Mesenchymal stem cell (in vitro differentiated cells and primary cell): ENCODE data around the gene TESK2.

Experiments used
- DNase-seq: peaks from one replicate; pipeline ENCODE4 v3.0.0-alpha.2; 2013
- H2AFZ ChIP-seq: one replicate; pipeline ENCODE4 v1.6.1; 2013; ENCODE audit warnings: low read depth, mild to moderate bottlenecking, control low read depth, inconsistent platforms, low read length, moderate library complexity
- H2AK5ac ChIP-seq: 2 replicates; pipeline ENCODE4 v1.6.1; 2013; ENCODE audit warnings: low read length, moderate library complexity, mild to moderate bottlenecking, inconsistent platforms; ENCODE audit not compliant: severe bottlenecking
- H2BK120ac ChIP-seq: one replicate; pipeline ENCODE4 v1.6.1; 2013; ENCODE audit warnings: low read depth, mild to moderate bottlenecking, inconsistent platforms, low read length, moderate library complexity
- H2BK12ac ChIP-seq, 2 experiments: one replicate each; pipeline ENCODE4 v1.6.1; 2013; ENCODE audit warnings: inconsistent platforms in 2 of 2, low read length in 2 of 2, mild to moderate bottlenecking in 2 of 2, moderate library complexity in 2 of 2, control low read depth in 1 of 2
- H2BK15ac ChIP-seq: one replicate; pipeline ENCODE4 v1.6.1; 2013; ENCODE audit warnings: mild to moderate bottlenecking, low read depth, inconsistent platforms; ENCODE audit not compliant: poor library complexity, severe bottlenecking
- H2BK5ac ChIP-seq: 2 replicates; pipeline ENCODE4 v1.6.1; 2013; ENCODE audit warnings: low read depth, mild to moderate bottlenecking, low read length, control low read depth, inconsistent platforms; ENCODE audit not compliant: poor library complexity, severe bottlenecking
- H3K14ac ChIP-seq, 2 experiments: one replicate each; pipeline ENCODE4 v1.6.1; 2013; ENCODE audit warnings: inconsistent platforms in 2 of 2, low read length in 2 of 2, control low read depth in 1 of 2, mild to moderate bottlenecking in 1 of 2, moderate library complexity in 1 of 2
- H3K18ac ChIP-seq, 2 experiments: one replicate each; pipeline ENCODE4 v1.6.1; 2013; ENCODE audit warnings: inconsistent platforms in 2 of 2, low read length in 2 of 2, control low read depth in 1 of 2, low read depth in 1 of 2, mild to moderate bottlenecking in 1 of 2
- H3K23ac ChIP-seq, 2 experiments: one replicate each; pipeline ENCODE4 v1.6.1; 2013; ENCODE audit warnings: inconsistent platforms in 2 of 2, low read length in 2 of 2, mild to moderate bottlenecking in 2 of 2, moderate library complexity in 2 of 2, control low read depth in 1 of 2
- H3K27ac ChIP-seq: 2 replicates; pipeline ENCODE4 v1.5.1; 2013; ENCODE audit warnings: mild to moderate bottlenecking, moderate library complexity, low read length, control low read depth, inconsistent platforms; ENCODE audit not compliant: poor library complexity, severe bottlenecking
- H3K27me3 ChIP-seq, 2 experiments: 2 replicates each; pipeline versions ENCODE4 v1.6.1 to v1.7.0; 2013; ENCODE audit warnings: low read length in 2 of 2, mild to moderate bottlenecking in 2 of 2, moderate library complexity in 2 of 2, control low read depth in 1 of 2, inconsistent platforms in 1 of 2; ENCODE audit not compliant: control insufficient read depth in 1 of 2, insufficient read depth in 1 of 2
- H3K36me3 ChIP-seq, 2 experiments: 2 replicates each; pipeline versions ENCODE4 v1.6.1 to v1.7.0; 2013; ENCODE audit warnings: low read length in 2 of 2, control low read depth in 1 of 2, inconsistent platforms in 1 of 2, low read depth in 1 of 2, mild to moderate bottlenecking in 1 of 2; ENCODE audit not compliant: insufficient read depth in 2 of 2, control insufficient read depth in 1 of 2
- H3K4ac ChIP-seq, 2 experiments: one replicate each; pipeline ENCODE4 v1.6.1; 2013; ENCODE audit warnings: inconsistent platforms in 2 of 2, low read length in 2 of 2, mild to moderate bottlenecking in 2 of 2, moderate library complexity in 2 of 2, control low read depth in 1 of 2, low read depth in 1 of 2
- H3K4me1 ChIP-seq: 2 replicates; pipeline ENCODE4 v1.6.1; 2013; ENCODE audit warnings: low read depth, low read length, control low read depth; ENCODE audit not compliant: control insufficient read depth, insufficient read depth
- H3K4me2 ChIP-seq: 2 replicates; pipeline ENCODE4 v1.6.1; 2013; ENCODE audit warnings: low read length, mild to moderate bottlenecking, inconsistent platforms; ENCODE audit not compliant: poor library complexity, severe bottlenecking
- H3K4me3 ChIP-seq, 2 experiments: 2 replicates each; pipeline versions ENCODE4 v1.5.1 to v1.7.0; 2013; ENCODE audit warnings: low read length in 2 of 2, mild to moderate bottlenecking in 2 of 2, control low read depth in 1 of 2, low read depth in 1 of 2; ENCODE audit not compliant: insufficient read depth in 1 of 2
- H3K79me1 ChIP-seq: replicated peaks from 2 replicates; pipeline ENCODE4 v1.6.1; 2013; ENCODE audit warnings: mild to moderate bottlenecking, control low read depth, low read length, inconsistent platforms; ENCODE audit not compliant: poor library complexity, severe bottlenecking
- H3K9ac ChIP-seq: 2 replicates; pipeline ENCODE4 v1.7.0; 2013; ENCODE audit warnings: mild to moderate bottlenecking, low read length, moderate library complexity
- H3K9me3 ChIP-seq: 2 replicates; pipeline ENCODE4 v1.7.0; 2013; ENCODE audit warnings: mild to moderate bottlenecking, low read length; ENCODE audit not compliant: control insufficient read depth
- H4K8ac ChIP-seq: one replicate; pipeline ENCODE4 v1.6.1; 2013; ENCODE audit warnings: inconsistent platforms, mild to moderate bottlenecking, low read length, moderate library complexity
- H4K91ac ChIP-seq: one replicate; pipeline ENCODE4 v1.6.1; 2013; ENCODE audit warnings: mild to moderate bottlenecking, low read length, inconsistent platforms
- WGBS: methylation state at CpG from one replicate; pipeline ENCODE4 v1.1.7; 2013; ENCODE audit warnings: mixed read lengths; 5-methylcytosine and 5-hydroxymethylcytosine counted together

Gene TESK2

DNA sequence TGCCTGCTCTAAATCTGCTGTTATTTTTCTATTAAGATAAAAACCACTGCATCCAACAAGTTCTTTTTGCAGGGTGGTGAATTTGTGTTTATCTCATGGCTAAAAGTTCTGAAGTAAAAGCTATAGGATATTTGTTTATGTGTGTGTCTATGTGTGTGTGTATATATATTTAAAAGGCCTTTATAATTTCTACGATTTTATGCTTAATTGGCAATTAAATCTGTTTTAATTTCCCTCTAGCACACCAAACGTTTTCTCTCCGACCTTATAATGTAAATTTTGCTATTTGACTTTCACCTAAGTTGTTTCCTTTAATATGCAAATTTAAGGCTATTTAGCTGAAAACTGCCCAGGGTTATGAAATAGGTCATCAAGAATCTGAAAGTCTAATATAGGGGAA lies 184.1 kb downstream of the TESK2 start:
- no peak overlapping the region for H3K18ac ChIP-seq
- H2BK12ac ChIP-seq = no peak overlapping the region
- no peaks in the 10 kb centered on the region for H3K36me3 ChIP-seq
- no peak overlapping the region for H2AFZ ChIP-seq
- no peak overlapping the region for H3K4me2 ChIP-seq
- no CpG with 5 or more reads among the region's 3 CpGs for WGBS
- H4K91ac ChIP-seq = no peak overlapping the region
- H2AK5ac ChIP-seq = no peak overlapping the region
- no peak overlapping the region for H3K27ac ChIP-seq
- no peak overlapping the region for H2BK5ac ChIP-seq
- H3K9me3 ChIP-seq = no peaks in the 10 kb centered on the region
- H3K23ac ChIP-seq = no peak overlapping the region
- no peak overlapping the region for H3K4me3 ChIP-seq
- peaks cover 1% of the 10 kb centered on the region for H3K79me1 ChIP-seq
- no peak overlapping the region for H4K8ac ChIP-seq
- DNase-seq = no peak
- H3K27me3 ChIP-seq = no peaks in the 10 kb centered on the region
- H3K14ac ChIP-seq = no peak overlapping the region
- H2BK120ac ChIP-seq = no peak overlapping the region
- no peak overlapping the region for H3K4ac ChIP-seq
- peaks cover 14% of the 10 kb centered on the region for H3K4me1 ChIP-seq
- H3K9ac ChIP-seq = peak overlapping the region; percentile 41
- H2BK15ac ChIP-seq = no peak overlapping the region

DNA sequence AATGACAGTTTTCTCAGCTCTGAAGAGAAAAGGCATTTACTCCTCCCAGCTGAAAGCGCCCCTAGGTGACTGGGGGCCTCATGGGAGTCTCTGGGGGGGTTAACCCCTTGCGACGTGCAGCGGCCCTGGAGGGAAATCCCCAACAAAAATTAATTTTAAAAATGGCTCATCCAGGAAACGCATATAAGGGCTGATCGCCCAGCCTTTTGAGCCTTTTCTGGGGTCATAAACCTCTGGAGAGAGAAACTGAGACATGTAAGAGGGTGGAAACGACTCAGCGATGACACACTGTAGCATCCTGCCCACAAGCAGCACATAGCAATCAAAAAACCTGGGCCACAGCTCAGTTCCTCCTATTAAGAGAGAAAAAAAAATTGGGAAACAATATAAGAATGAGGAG lies 184.6 kb downstream of the TESK2 start:
- peak overlapping the region; percentile 41 for H3K9ac ChIP-seq
- H3K79me1 ChIP-seq = peaks cover 1% of the 10 kb centered on the region
- no peak overlapping the region for H4K8ac ChIP-seq
- no peak overlapping the region for H4K91ac ChIP-seq
- H3K4me3 ChIP-seq = no peak overlapping the region
- no peaks in the 10 kb centered on the region for H3K36me3 ChIP-seq
- H3K23ac ChIP-seq = no peak overlapping the region
- no peak overlapping the region for H2AK5ac ChIP-seq
- WGBS = 40% methylated on average over 1 of the region's 8 CpGs
- H2AFZ ChIP-seq = no peak overlapping the region
- no peak overlapping the region for H3K4ac ChIP-seq
- H3K4me2 ChIP-seq = no peak overlapping the region
- H2BK15ac ChIP-seq = no peak overlapping the region
- no peak overlapping the region for H3K14ac ChIP-seq
- DNase-seq = no peak
- no peaks in the 10 kb centered on the region for H3K27me3 ChIP-seq
- no peak overlapping the region for H3K27ac ChIP-seq
- no peak overlapping the region for H2BK5ac ChIP-seq
- H2BK12ac ChIP-seq = no peak overlapping the region
- peaks cover 14% of the 10 kb centered on the region for H3K4me1 ChIP-seq
- no peak overlapping the region for H2BK120ac ChIP-seq
- H3K9me3 ChIP-seq = no peaks in the 10 kb centered on the region
- no peak overlapping the region for H3K18ac ChIP-seq

DNA sequence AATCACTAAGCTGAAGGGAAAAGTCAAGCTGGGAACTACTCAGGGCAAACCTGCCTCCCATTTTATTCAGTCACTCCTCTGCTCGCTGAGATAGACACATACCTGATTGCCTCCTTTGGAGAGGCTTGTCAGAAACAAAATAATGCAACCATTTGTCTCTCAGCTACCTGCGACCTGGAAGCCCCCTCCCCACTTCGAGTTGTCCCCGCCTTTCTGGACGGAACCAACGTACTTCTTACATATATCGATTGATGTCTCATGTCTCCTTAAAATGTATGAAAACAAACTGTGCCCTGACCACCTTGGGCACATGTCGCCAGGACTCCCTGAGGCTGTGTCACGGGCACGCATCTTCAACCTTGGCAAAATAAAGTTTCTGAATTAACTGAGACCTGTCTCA lies 185.7 kb downstream of the TESK2 start:
- no peak for DNase-seq
- Histone ChIP-seq H3K27me3 (no peaks in the 10 kb centered on the region), H3K9ac (no peak overlapping the region), H3K14ac (no peak overlapping the region), H3K23ac (no peak overlapping the region), H3K4me3 (no peak overlapping the region), H3K4ac (no peak overlapping the region), H3K9me3 (no peaks in the 10 kb centered on the region), H2AFZ (no peak overlapping the region), H2BK12ac (no peak overlapping the region), H4K8ac (no peak overlapping the region), H3K79me1 (peaks cover 1% of the 10 kb centered on the region), H2BK120ac (no peak overlapping the region), H4K91ac (no peak overlapping the region), H3K27ac (no peak overlapping the region), H2BK5ac (no peak overlapping the region), H2BK15ac (no peak overlapping the region), H3K36me3 (no peaks in the 10 kb centered on the region), H3K18ac (no peak overlapping the region), H3K4me1 (peaks cover 14% of the 10 kb centered on the region), H2AK5ac (no peak overlapping the region), H3K4me2 (no peak overlapping the region)
- 85% methylated on average over 10 of the region's 10 CpGs for WGBS

DNA sequence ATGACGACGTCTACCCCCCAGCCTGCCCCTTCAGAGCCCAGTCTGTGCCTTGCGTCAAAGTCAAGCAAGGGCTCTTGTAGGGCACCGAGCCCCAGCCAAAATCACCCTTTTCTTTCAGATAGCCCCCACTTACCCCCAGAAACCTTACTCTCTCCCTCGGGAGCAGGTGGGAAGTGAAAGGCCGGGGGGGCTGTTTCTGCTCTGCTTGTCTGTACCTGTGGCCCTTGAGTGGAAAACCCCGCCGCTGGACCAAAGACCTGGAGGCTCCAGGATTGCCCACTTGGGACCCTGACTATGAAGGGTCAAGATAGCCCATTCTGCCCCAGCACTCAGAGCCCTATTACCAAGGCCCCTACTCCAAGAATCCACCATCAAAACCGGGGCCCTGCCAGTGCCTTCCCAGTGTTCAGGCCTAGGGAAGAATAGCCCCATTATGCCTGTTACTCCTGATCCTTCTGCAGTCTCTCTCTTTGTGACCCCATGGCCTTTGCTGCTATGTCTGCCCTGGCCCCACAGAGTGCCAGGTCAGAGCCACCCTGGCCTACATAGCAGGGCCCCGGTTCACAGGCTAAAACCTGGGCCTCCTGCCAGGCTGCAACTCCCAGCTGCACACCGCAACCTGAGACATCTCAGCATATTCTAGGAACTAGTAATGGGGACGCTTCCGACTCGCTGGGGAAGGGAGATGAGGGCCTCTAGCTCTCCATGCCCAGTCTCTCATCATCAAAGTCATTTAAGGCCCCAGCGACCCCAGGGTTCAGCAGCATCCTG lies 186.5 kb downstream of the TESK2 start:
- no peak for DNase-seq
- 67% methylated on average over 14 of the region's 15 CpGs for WGBS
- H3K18ac ChIP-seq = peak overlapping the region; percentile 59 to 97
- H3K4me1 ChIP-seq = peaks cover 14% of the 10 kb centered on the region
- H2AFZ ChIP-seq = peak overlapping the region; percentile 65
- peak overlapping the region; percentile 12 for H2AK5ac ChIP-seq
- peaks cover 1% of the 10 kb centered on the region for H3K79me1 ChIP-seq
- peak overlapping the region in 1 of 2 experiments; percentile 19 for H3K23ac ChIP-seq
- peak overlapping the region; percentile 78 to 86 for H3K4me3 ChIP-seq
- no peaks in the 10 kb centered on the region for H3K27me3 ChIP-seq
- no peak overlapping the region for H2BK12ac ChIP-seq
- peak overlapping the region; percentile 88 for H3K27ac ChIP-seq
- peak overlapping the region; percentile 89 for H3K4me2 ChIP-seq
- H3K14ac ChIP-seq = peak overlapping the region in 1 of 2 experiments; percentile 45
- H3K4ac ChIP-seq = peak overlapping the region; percentile 87 to 89
- H2BK15ac ChIP-seq = no peak overlapping the region
- H2BK5ac ChIP-seq = no peak overlapping the region
- peak overlapping the region; percentile 92 for H3K9ac ChIP-seq
- peak overlapping the region; percentile 87 for H4K91ac ChIP-seq
- no peak overlapping the region for H2BK120ac ChIP-seq
- H3K36me3 ChIP-seq = no peaks in the 10 kb centered on the region
- no peaks in the 10 kb centered on the region for H3K9me3 ChIP-seq
- H4K8ac ChIP-seq = peak overlapping the region; percentile 100
